COLO829 (cell line): ENCODE data around the gene RMI2.
"Not testable (repeated sequence)": the region's sequence is repeated elsewhere in the genome, so short reads cannot be mapped to it uniquely, and the experiment has no call there.

Experiments used
- DNase-seq: peaks from one replicate; pipeline ENCODE4 v3.0.0; 2012; ENCODE audit warnings: low spot score

RMI2 gene

GRCh38 chr16:11354733-11355574, 9.7 kb downstream of the RMI2 start:
- no peak for DNase-seq

- DNase-seq: no peak
Observed at GRCh38 chr16:11355862-11356261, 10.6 kb downstream of the RMI2 start.

GRCh38 chr16:11356573-11357331, 11.5 kb downstream of the RMI2 start:
- DNase-seq: no peak

GRCh38 chr16:11358531-11358930, 13.3 kb downstream of the RMI2 start:
- no peak for DNase-seq

- no peak for DNase-seq
Observed at GRCh38 chr16:11359370-11359769, 14.1 kb downstream of the RMI2 start.

GRCh38 chr16:11360641-11361373, 15.5 kb downstream of the RMI2 start:
- no peak for DNase-seq

- no peak for DNase-seq
Observed at GRCh38 chr16:11361701-11362451, 16.6 kb downstream of the RMI2 start.

- DNase-seq: no peak
Observed at GRCh38 chr16:11363927-11364258, 18.6 kb downstream of the RMI2 start.

- no peak for DNase-seq
Observed at GRCh38 chr16:11367483-11367906, 22.2 kb downstream of the RMI2 start.

GRCh38 chr16:11370084-11370931, 25.0 kb downstream of the RMI2 start:
- DNase-seq: no peak

GRCh38 chr16:11370932-11371279, 25.6 kb downstream of the RMI2 start:
- not testable (repeated sequence) for DNase-seq

- DNase-seq: no peak
Observed at GRCh38 chr16:11372073-11372828, 27.0 kb downstream of the RMI2 start.

GRCh38 chr16:11372829-11373306, 27.6 kb downstream of the RMI2 start:
- no peak for DNase-seq

- DNase-seq: no peak
Observed at GRCh38 chr16:11374255-11374654, 29.0 kb downstream of the RMI2 start.

- no peak for DNase-seq
Observed at GRCh38 chr16:11377154-11377553, 31.9 kb downstream of the RMI2 start.

GRCh38 chr16:11378951-11379350, 33.7 kb downstream of the RMI2 start:
- DNase-seq: not testable (repeated sequence)

GRCh38 chr16:11379420-11379819, 34.2 kb downstream of the RMI2 start:
- no peak for DNase-seq

GRCh38 chr16:11380836-11381235, 35.6 kb downstream of the RMI2 start:
- DNase-seq: no peak

GRCh38 chr16:11383481-11384183, 38.4 kb downstream of the RMI2 start:
- DNase-seq: no peak
